IMR-90 (cell line): ENCODE results near the gene AFF2. TPM values are rescaled to one million over a fixed set of nuclear protein-coding genes. Genes with fewer than 3 reads are reported as not detected.

Experiments
- ATAC-seq: fragments of 200-7000 bp; cut with Tn5 transposase; 2 replicates; pipeline ENCODE4 v1.9.1; 2020; ENCODE audit warnings: low read depth, mild to moderate bottlenecking, moderate library complexity
- BruUV-seq: library from RNA; stranded (reverse); fragments of 400-500 nt; replicated peaks from 2 replicates; lab custom pipeline; 2021; lab: Mats Ljungman, UMichigan
- CTCF ChIA-PET: fragments of 300-600 bp; formaldehyde crosslinking; extraction: SDS; loops from one replicate; lab custom pipeline; 2021; ENCODE audit warnings: antibody characterized with exemption; lab: Yijun Ruan, JAX
- POLR2A ChIA-PET: fragments of 300-600 bp; sonication (Branson Sonifier 250); formaldehyde crosslinking; loops from one replicate; lab custom pipeline; 2022; ENCODE audit warnings: antibody characterized with exemption; ENCODE audit not compliant: unreplicated experiment; lab: Charles Lee
- DNase-seq: peaks from one replicate; pipeline ENCODE4 v3.0.0; 2013
- H2AFZ ChIP-seq: replicated peaks from 2 replicates; pipeline ENCODE3; 2013; ENCODE audit warnings: low read length, mild to moderate bottlenecking; ENCODE audit not compliant: poor library complexity
- H2AK5ac ChIP-seq: 2 replicates; pipeline ENCODE4 v1.6.1; 2013; ENCODE audit warnings: low read depth, low read length, inconsistent platforms
- H2AK9ac ChIP-seq: replicated peaks from 2 replicates; pipeline ENCODE3; 2013; ENCODE audit warnings: mild to moderate bottlenecking, low read depth, low read length, moderate library complexity; ENCODE audit not compliant: poor library complexity
- H2BK120ac ChIP-seq: 2 replicates; pipeline ENCODE4 v1.6.1; 2013; ENCODE audit warnings: low read depth, low read length, inconsistent platforms
- H2BK15ac ChIP-seq: 3 replicates; pipeline ENCODE4 v1.6.1; 2013; ENCODE audit warnings: low read depth, low read length, inconsistent platforms
- H2BK20ac ChIP-seq: 2 replicates; pipeline ENCODE4 v1.6.1; 2013; ENCODE audit warnings: low read depth, mild to moderate bottlenecking, inconsistent platforms, low read length, moderate library complexity
- H2BK5ac ChIP-seq: 2 replicates; pipeline ENCODE4 v1.6.1; 2013; ENCODE audit warnings: mild to moderate bottlenecking, low read depth, low read length, inconsistent platforms; ENCODE audit not compliant: poor library complexity, severe bottlenecking
- H3K14ac ChIP-seq: replicated peaks from 2 replicates; pipeline ENCODE4 v1.6.1; 2013; ENCODE audit warnings: low read depth, low read length, inconsistent platforms
- H3K18ac ChIP-seq: 2 replicates; pipeline ENCODE4 v1.6.1; 2013; ENCODE audit warnings: low read depth, low read length, control low read depth
- H3K23ac ChIP-seq: 2 replicates; pipeline ENCODE4 v1.6.1; 2013; ENCODE audit warnings: low read depth, low read length, inconsistent platforms
- H3K27ac ChIP-seq: 2 replicates; pipeline ENCODE4 v1.5.1; 2013; ENCODE audit warnings: mild to moderate bottlenecking, control low read depth, low read length; ENCODE audit not compliant: insufficient read depth
- H3K27me3 ChIP-seq: 2 replicates; pipeline ENCODE4 v1.6.1; 2013; ENCODE audit warnings: low read length; ENCODE audit not compliant: control insufficient read depth, insufficient read depth
- H3K36me3 ChIP-seq: 2 replicates; pipeline ENCODE4 v1.6.1; 2013; ENCODE audit warnings: low read length, mixed read lengths; ENCODE audit not compliant: control insufficient read depth, insufficient read depth
- H3K4ac ChIP-seq: 2 replicates; pipeline ENCODE4 v1.6.1; 2013; ENCODE audit warnings: low read depth, low read length, inconsistent platforms
- H3K4me1 ChIP-seq: 2 replicates; pipeline ENCODE4 v1.6.1; 2013; ENCODE audit warnings: low read length, mixed read lengths; ENCODE audit not compliant: control insufficient read depth, insufficient read depth
- H3K4me2 ChIP-seq: 2 replicates; pipeline ENCODE4 v1.6.1; 2013; ENCODE audit warnings: low read depth, mild to moderate bottlenecking, control low read depth, low read length, moderate library complexity
- H3K4me3 ChIP-seq: 2 replicates; pipeline ENCODE4 v1.5.1; 2013; ENCODE audit warnings: low read depth, mild to moderate bottlenecking, control low read depth, low read length, moderate library complexity; ENCODE audit not compliant: insufficient read depth
- H3K56ac ChIP-seq: 2 replicates; pipeline ENCODE4 v1.6.1; 2013; ENCODE audit warnings: low read length, inconsistent platforms; ENCODE audit not compliant: insufficient read depth; ENCODE audit errors: extremely low read depth
- H3K79me1 ChIP-seq, 2 experiments: 2 replicates each; pipeline ENCODE4 v1.6.1; 2013; ENCODE audit warnings: low read length in 2 of 2, inconsistent platforms in 1 of 2, low read depth in 1 of 2
- H3K9ac ChIP-seq: 2 replicates; pipeline ENCODE4 v1.6.1; 2013; ENCODE audit warnings: low read depth, low read length, control low read depth
- H3K9me1 ChIP-seq: 2 replicates; pipeline ENCODE4 v1.6.1; 2013; ENCODE audit warnings: low read length, inconsistent platforms; ENCODE audit not compliant: insufficient read depth
- H3K9me3 ChIP-seq: 2 replicates; pipeline ENCODE4 v1.6.1; 2013; ENCODE audit warnings: low read length; ENCODE audit not compliant: control insufficient read depth, insufficient read depth
- H4K20me1 ChIP-seq: 2 replicates; pipeline ENCODE4 v1.6.1; 2013; ENCODE audit warnings: low read length, inconsistent platforms; ENCODE audit not compliant: insufficient read depth
- H4K5ac ChIP-seq: 2 replicates; pipeline ENCODE4 v1.6.1; 2013; ENCODE audit warnings: mild to moderate bottlenecking, low read depth, low read length, control low read depth
- H4K8ac ChIP-seq, 2 experiments: 2 replicates each; pipeline ENCODE4 v1.6.1; 2013; ENCODE audit warnings: low read depth in 2 of 2, low read length in 2 of 2, control low read depth in 1 of 2, inconsistent platforms in 1 of 2
- H4K91ac ChIP-seq: 2 replicates; pipeline ENCODE4 v1.6.1; 2013; ENCODE audit warnings: low read depth, low read length, inconsistent platforms; ENCODE audit not compliant: insufficient read depth
- BHLHE40 ChIP-seq: fragments of 150-350 bp; IDR thresholded peaks from 2 replicates; pipeline ENCODE4 v1.6.1; 2016; ENCODE audit warnings: mild to moderate bottlenecking, low read depth, low read length
- CEBPB ChIP-seq: IDR thresholded peaks from 2 replicates; pipeline ENCODE4 v1.6.1; 2012; ENCODE audit warnings: low read depth, low read length, improper control_type of control experiment
- CHD1 ChIP-seq: IDR thresholded peaks from 2 replicates; pipeline ENCODE4 v1.6.1; 2012; ENCODE audit warnings: low read depth, low read length, improper control_type of control experiment
- CTCF ChIP-seq: conservative IDR thresholded peaks from 2 replicates; pipeline ENCODE4 v1.5.1; 2012; ENCODE audit warnings: mild to moderate bottlenecking, low read depth, low read length, improper control_type of control experiment
- ELK1 ChIP-seq: fragments of 150-350 bp; IDR thresholded peaks from 2 replicates; pipeline ENCODE4 v1.6.1; 2016; ENCODE audit warnings: low read depth, mild to moderate bottlenecking, low read length, moderate library complexity, borderline replicate concordance
- FOS ChIP-seq: fragments of 150-350 bp; IDR thresholded peaks from 2 replicates; pipeline ENCODE4 v1.6.1; 2016; ENCODE audit warnings: low read depth, low read length
- MAFK ChIP-seq: IDR thresholded peaks from 2 replicates; pipeline ENCODE4 v1.6.1; 2012; ENCODE audit warnings: low read depth, low read length, improper control_type of control experiment
- MAZ ChIP-seq: IDR thresholded peaks from 2 replicates; pipeline ENCODE4 v1.6.1; 2012; ENCODE audit warnings: low read depth, mild to moderate bottlenecking, low read length, improper control_type of control experiment, moderate library complexity, borderline replicate concordance
- MXI1 ChIP-seq: IDR thresholded peaks from 2 replicates; pipeline ENCODE4 v1.6.1; 2012; ENCODE audit warnings: low read depth, mild to moderate bottlenecking, low read length, moderate library complexity, borderline replicate concordance
- NFE2L2 ChIP-seq: fragments of 150-350 bp; IDR thresholded peaks from 2 replicates; pipeline ENCODE4 v1.6.1; 2016; ENCODE audit warnings: low read depth, mild to moderate bottlenecking, low read length
- POLR2A ChIP-seq: IDR thresholded peaks from 2 replicates; pipeline ENCODE4 v1.6.1; 2012; ENCODE audit warnings: mild to moderate bottlenecking, low read depth, low read length
- RCOR1 ChIP-seq: IDR thresholded peaks from 2 replicates; pipeline ENCODE4 v1.6.1; 2012; ENCODE audit warnings: mild to moderate bottlenecking, low read length, improper control_type of control experiment; ENCODE audit not compliant: insufficient replicate concordance
- SMC3 ChIP-seq: fragments of 150-350 bp; IDR thresholded peaks from 2 replicates; pipeline ENCODE4 v1.6.1; 2016; ENCODE audit warnings: low read depth, mild to moderate bottlenecking, antibody characterized with exemption, low read length, moderate library complexity
- WGBS, 2 experiments: methylation state at CpG; one replicate each; pipeline versions ENCODE4 v1.1.5 to v1.1.7; 2013; ENCODE audit warnings: missing lambda C conversion rate in 2 of 2; ENCODE audit not compliant: insufficient read length in 1 of 2; ENCODE audit errors: extremely low coverage in 2 of 2; 5-methylcytosine and 5-hydroxymethylcytosine counted together
- dilution Hi-C: fragments of 300-500 bp; cut with HindIII; formaldehyde crosslinking; loops from one replicate; pipeline ENCODE4 v1.14.3; 2018; ENCODE audit warnings: low sequenced_read_pairs; ENCODE audit not compliant: unreplicated experiment
- in situ Hi-C: fragments of 300-500 bp; cut with MboI; formaldehyde crosslinking; loops from 3 replicates; pipeline ENCODE4 v1.14.3; 2019; ENCODE audit warnings: low sequenced_read_pairs, inconsistent platforms, mixed read lengths
- intact Hi-C: fragments of 100-400 bp; cut with micrococcal nuclease; formaldehyde crosslinking; loops from 2 replicates; pipeline ENCODE4 v1.10.0; 2022
- polyA plus RNA-seq, 3 experiments: library from polyadenylated mRNA; depleted of rRNA; stranded (reverse); fragments of >200 nt; gene quantifications; 2 replicates each; pipeline ENCODE4 v1.2.3, GENCODE V29; 2012; ENCODE audit warnings: low replicate concordance in 1 of 3
- total RNA-seq: library from RNA; depleted of rRNA; stranded (reverse); fragments of >200 nt; gene quantifications from 2 replicates; pipeline ENCODE4 v1.2.3, GENCODE V29; 2012
- TF ChIP-seq, protein P1 (sequence below): fragments of 150-350 bp; IDR thresholded peaks from 2 replicates; pipeline ENCODE4 v1.6.1; 2017; ENCODE audit warnings: mild to moderate bottlenecking, antibody characterized with exemption, low read length, low read depth

AFF2 gene
- total and polyA plus RNA-seq, 2 of the 4 experiments (the other 2 are of a cell fraction): 0.15 to 0.72 TPM

- no TSS peak for BruUV-seq
- Histone ChIP-seq H3K9me1 (no peaks in the 10 kb centered on the region), H4K8ac (no peak overlapping the region), H3K4me3 (no peak overlapping the region), H3K36me3 (no peaks in the 10 kb centered on the region), H4K91ac (no peak overlapping the region), H3K4me2 (no peak overlapping the region), H2BK120ac (no peak overlapping the region), H4K20me1 (no peaks in the 10 kb centered on the region), H3K9me3 (0 out of 2 replicates have a peak, but pooled peaks cover 2% of the 10 kb centered on the region), H2BK15ac (no peak overlapping the region), H3K14ac (no peak overlapping the region), H3K4me1 (no peaks in the 10 kb centered on the region), H2AK9ac (no peak overlapping the region), H3K4ac (no peak overlapping the region), H3K23ac (no peak overlapping the region), H2BK5ac (no peak overlapping the region), H2AK5ac (no peak overlapping the region), H3K18ac (no peak overlapping the region), H4K5ac (no peak overlapping the region), H3K27ac (no peak overlapping the region), H3K9ac (no peak overlapping the region), H3K79me1 (no peaks in the 10 kb centered on the region), H2BK20ac (no peak overlapping the region), H3K27me3 (no peaks in the 10 kb centered on the region), H3K56ac (no peak overlapping the region), H2AFZ (no peak overlapping the region)
- TF ChIP-seq MXI1: no peak
- TF ChIP-seq MAZ: no peak
- no peak for TF ChIP-seq CHD1
- no peak for TF ChIP-seq NFE2L2
- no peak for TF ChIP-seq SMC3
- TF ChIP-seq MAFK: no peak
- no peak for TF ChIP-seq FOS
- TF ChIP-seq CTCF: no peak
- TF ChIP-seq, protein P1, sequence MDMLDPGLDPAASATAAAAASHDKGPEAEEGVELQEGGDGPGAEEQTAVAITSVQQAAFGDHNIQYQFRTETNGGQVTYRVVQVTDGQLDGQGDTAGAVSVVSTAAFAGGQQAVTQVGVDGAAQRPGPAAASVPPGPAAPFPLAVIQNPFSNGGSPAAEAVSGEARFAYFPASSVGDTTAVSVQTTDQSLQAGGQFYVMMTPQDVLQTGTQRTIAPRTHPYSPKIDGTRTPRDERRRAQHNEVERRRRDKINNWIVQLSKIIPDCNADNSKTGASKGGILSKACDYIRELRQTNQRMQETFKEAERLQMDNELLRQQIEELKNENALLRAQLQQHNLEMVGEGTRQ: no peak
- TF ChIP-seq ELK1: no peak
- no peak for TF ChIP-seq CEBPB
- TF ChIP-seq BHLHE40: no peak
- TF ChIP-seq RCOR1: no peak
- TF ChIP-seq POLR2A: no peak
- ChIA-PET CTCF (no interaction called here), POLR2A (no interaction called here)
- intact Hi-C loops: no loop called here
- DNase-seq (no peak), ATAC-seq (no peak)
- dilution Hi-C loops: no loop called here
- in situ Hi-C loops: no loop called here
- 82% methylated on average over 2 of the region's 2 CpGs; no CpG with 5 or more reads in 1 of the 2 experiments for WGBS, 2 experiments
These were observed 223.1 kb downstream of the AFF2 start for GRCh38 chrX:148723551-148723950.
